HepG2 (cell line): ENCODE measurements around the gene LRRN4. TPM values are rescaled to one million over a fixed set of nuclear protein-coding genes. Genes with fewer than 3 reads are reported as not detected.

Experiments
- ATAC-seq: fragments of 200-7000 bp; cut with Tn5 transposase; 3 replicates; pipeline ENCODE4 v1.9.1; 2020; ENCODE audit warnings: mild to moderate bottlenecking, moderate library complexity
- BruUV-seq: library from RNA; stranded (reverse); fragments of 400-500 nt; replicated peaks from 2 replicates; lab custom pipeline; 2021; lab: Mats Ljungman, UMichigan
- CTCF ChIA-PET: fragments of 300-600 bp; formaldehyde crosslinking; extraction: SDS; loops from one replicate; lab custom pipeline; 2021; ENCODE audit warnings: low total read pairs, inconsistent platforms, low intra/inter-chr PET ratio; lab: Yijun Ruan, JAX
- POLR2A ChIA-PET: fragments of 350-600 bp; sonication (Branson Sonifier 250); formaldehyde crosslinking; loops from one replicate; lab custom pipeline; 2020; ENCODE audit warnings: antibody characterized with exemption, inconsistent platforms; lab: Yijun Ruan, JAX
- DNase-seq: peaks from one replicate; pipeline ENCODE4 v3.0.0-alpha.2; 2015; ENCODE audit warnings: low spot score
- FAIRE-seq: peaks from 3 replicates; lab custom pipeline; 2011; peaks lifted over from hg19 to GRCh38; lab: Jason Lieb, UNC
- H2AFZ ChIP-seq: one replicate; pipeline ENCODE4 v1.6.1; 2011; ENCODE audit warnings: low read length, inconsistent platforms
- H3K27ac ChIP-seq: fragments of 300-600 bp; 3 replicates; pipeline ENCODE4 v1.8.0; 2011; ENCODE audit warnings: mixed run types, mild to moderate bottlenecking, mixed read lengths, low read length, inconsistent platforms; ENCODE audit not compliant: insufficient read depth; ENCODE audit errors: extremely low read length
- H3K27me3 ChIP-seq, 2 experiments: fragments of 200-600 bp in 1 of 2; 2 replicates in 1 of 2; 3 replicates in 1 of 2; pipeline versions ENCODE4 v1.6.0 to v1.8.0; 2011; ENCODE audit warnings: low read length in 2 of 2, mild to moderate bottlenecking in 2 of 2, moderate library complexity in 2 of 2, inconsistent platforms in 1 of 2; ENCODE audit not compliant: insufficient read depth in 2 of 2, control insufficient read depth in 1 of 2
- H3K36me3 ChIP-seq, 2 experiments: fragments of 200-600 bp in 1 of 2; replicated peaks in 1 of 2; 2 replicates in 1 of 2; 3 replicates in 1 of 2; pipeline versions ENCODE4 v1.5.1 to v1.8.0; 2011; ENCODE audit warnings: low read length in 2 of 2, inconsistent platforms in 1 of 2; ENCODE audit not compliant: insufficient read depth in 2 of 2, control insufficient read depth in 1 of 2
- H3K4me1 ChIP-seq: 2 replicates; pipeline ENCODE4 v1.5.1; 2012; ENCODE audit warnings: low read length, inconsistent platforms; ENCODE audit not compliant: insufficient read depth
- H3K4me2 ChIP-seq: 2 replicates; pipeline ENCODE4 v1.6.0; 2011; ENCODE audit warnings: low read depth, low read length, inconsistent platforms
- H3K4me3 ChIP-seq, 3 experiments: fragments of 200-600 bp in 1 of 3; sonication (generic), shearing (Covaris generic) in 1 of 3; replicated peaks in 1 of 3; 2 replicates each; pipeline ENCODE4 v1.5.1; 2011 to 2016; ENCODE audit warnings: low read length in 3 of 3, inconsistent platforms in 2 of 3, low read depth in 2 of 3, mild to moderate bottlenecking in 2 of 3, control low read depth in 1 of 3, mixed read lengths in 1 of 3; ENCODE audit not compliant: insufficient read depth in 1 of 3
- H3K79me2 ChIP-seq: one replicate; pipeline ENCODE4 v1.6.1; 2011; ENCODE audit warnings: low read length, inconsistent platforms; ENCODE audit not compliant: insufficient read depth
- H3K9ac ChIP-seq: 2 replicates; pipeline ENCODE4 v1.6.0; 2011; ENCODE audit warnings: mild to moderate bottlenecking, low read depth, low read length, inconsistent platforms; ENCODE audit not compliant: insufficient read depth
- H3K9me3 ChIP-seq: 2 replicates; pipeline ENCODE4 v1.5.1; 2012; ENCODE audit warnings: mild to moderate bottlenecking, low read length
- H4K20me1 ChIP-seq: 2 replicates; pipeline ENCODE4 v1.6.0; 2011; ENCODE audit warnings: inconsistent platforms, mild to moderate bottlenecking, low read length, moderate library complexity; ENCODE audit not compliant: insufficient read depth
- PAX8 ChIP-seq: sonication (generic); formaldehyde crosslinking; IDR thresholded peaks from 2 replicates; pipeline ENCODE4 v1.8.0; 2022; ENCODE audit warnings: mild to moderate bottlenecking, missing genetic modification reagents, borderline replicate concordance
- RXRA ChIP-seq: sonication (generic); formaldehyde crosslinking; IDR thresholded peaks from 2 replicates; pipeline ENCODE4 v1.5.1; 2020; ENCODE audit warnings: missing genetic modification reagents
- U2AF2 ChIP-seq: fragments of 200-400 bp; formaldehyde crosslinking; IDR thresholded peaks from 2 replicates; pipeline ENCODE4 v1.6.1; 2017; ENCODE audit warnings: low read depth, mild to moderate bottlenecking, low read length
- ZBTB4 ChIP-seq: sonication (generic); formaldehyde crosslinking; IDR thresholded peaks from 2 replicates; pipeline ENCODE4 v1.4.0; 2020; ENCODE audit warnings: missing genetic modification reagents, mild to moderate bottlenecking, borderline replicate concordance
- ZMAT5 ChIP-seq: sonication (generic); formaldehyde crosslinking; IDR thresholded peaks from 2 replicates; pipeline ENCODE4 v1.5.0; 2020; ENCODE audit warnings: mild to moderate bottlenecking, low read depth, missing genetic modification reagents, borderline replicate concordance
- ZNF687 ChIP-seq: sonication (generic); formaldehyde crosslinking; IDR thresholded peaks from 2 replicates; pipeline ENCODE4 v1.5.1; 2020; ENCODE audit warnings: mild to moderate bottlenecking, missing genetic modification reagents, moderate library complexity
- ZNF704 ChIP-seq: sonication (generic); formaldehyde crosslinking; IDR thresholded peaks from 2 replicates; pipeline ENCODE4 v1.8.1; 2023; ENCODE audit warnings: mild to moderate bottlenecking, inconsistent platforms, moderate library complexity, missing genetic modification reagents, borderline replicate concordance
- ZXDC ChIP-seq: sonication (generic); formaldehyde crosslinking; IDR thresholded peaks from 2 replicates; pipeline ENCODE4 v1.5.0; 2020; ENCODE audit warnings: mild to moderate bottlenecking, missing genetic modification reagents
- WGBS: methylation state at CpG from one replicate; pipeline ENCODE4 v1.1.6; 2017; ENCODE audit warnings: low lambda C conversion rate; 5-methylcytosine and 5-hydroxymethylcytosine counted together
- in situ Hi-C: cut with HindIII; loops from 2 replicates; pipeline ENCODE4 v1.10.0; 2017; ENCODE audit warnings: low pct_unique_long_range_greater_than_20kb; ENCODE audit not compliant: extremely low pct_ligation_motif_present
- intact Hi-C: fragments of 100-400 bp; cut with micrococcal nuclease; formaldehyde crosslinking; loops from one replicate; pipeline ENCODE4 v1.10.0; 2022; ENCODE audit not compliant: unreplicated experiment
- polyA plus RNA-seq, 8 experiments: library from polyadenylated mRNA; depleted of rRNA in 3 of 8; stranded (reverse) in 7 of 8; unstranded in 1 of 8; fragments of >200 nt; fragmentation: Illumina TruSeq in 4 of 8; extraction: Trizol in 4 of 8; gene quantifications; 2 replicates each; pipeline versions ENCODE4 v1.2.1 to v1.2.3, GENCODE V29; 2011 to 2016; ENCODE audit warnings: low read depth in 4 of 8, missing spikeins in 1 of 8, mixed read lengths in 1 of 8; ENCODE audit not compliant: insufficient read depth in 1 of 8
- total RNA-seq, 5 experiments: library from RNA; depleted of rRNA; stranded (reverse); fragments of >200 nt; fragmentation: Illumina TruSeq; extraction: Trizol; gene quantifications; 2 replicates each; pipeline ENCODE4 v1.2.3, GENCODE V29; 2016; ENCODE audit warnings: low read depth in 1 of 5

LRRN4 gene
- total and polyA plus RNA-seq, 2 of the 13 experiments (the other 11 are each of a cell fraction or from before 2014, with no cell fraction given) = 0.15 to 0.20 TPM

- Histone ChIP-seq H3K4me2 (no peak overlapping the region), H2AFZ (no peak overlapping the region), H3K9ac (no peak overlapping the region), H4K20me1 (no peaks in the 10 kb centered on the region), H3K27me3 (no peaks in the 10 kb centered on the region), H3K4me1 (peaks cover 8% of the 10 kb centered on the region; the same call in 1 of the 2 replicates), H3K79me2 (no peaks in the 10 kb centered on the region), H3K27ac (no peak overlapping the region), H3K9me3 (no peaks in the 10 kb centered on the region), H3K4me3 (no peak overlapping the region), H3K36me3 (peaks cover 6 to 14% of the 10 kb centered on the region in 2 experiments; a peak in 4 of 5 replicates)
- no TSS peak for BruUV-seq
- intact Hi-C loops (no loop called here), in situ Hi-C loops (no loop called here)
- DNase-seq (no peak), FAIRE-seq (no peak), ATAC-seq (no peak)
- WGBS = 95% methylated on average over 8 of the region's 8 CpGs
- POLR2A ChIA-PET = no interaction called here
- no peak for TF ChIP-seq ZNF704 (CRISPR knock-in tag)
- no peak for TF ChIP-seq RXRA (CRISPR knock-in tag)
- TF ChIP-seq ZXDC = no peak
- no peak for TF ChIP-seq U2AF2
- TF ChIP-seq ZMAT5 = no peak
- TF ChIP-seq ZNF687 (CRISPR knock-in tag) = no peak
- no peak for TF ChIP-seq PAX8 (CRISPR knock-in tag)
- no peak for TF ChIP-seq ZBTB4 (CRISPR knock-in tag)
- CTCF ChIA-PET = no interaction called here
Observed at GRCh38 chr20:6000871-6001270, 53.0 kb downstream of the LRRN4 start.
